Lower lobe of right lung (tissue), 2 donors: Measurements from ENCODE around the gene SLC35G1. TPM values are rescaled to one million over a fixed set of nuclear protein-coding genes. Genes with fewer than 3 reads are reported as not detected.

Experiments used
- ATAC-seq, 2 donors: fragments of 200-7000 bp; cut with Tn5 transposase; one replicate each; pipeline ENCODE4 v1.9.1; 2020 to 2022; ENCODE audit warnings: mild to moderate bottlenecking in 2 of 2, moderate library complexity in 2 of 2
- DNase-seq: peaks from one replicate; pipeline ENCODE4 v3.0.0-alpha.2; 2020
- H3K27ac ChIP-seq: fragments of 200-600 bp; one replicate; pipeline ENCODE4 v1.8.0; 2022
- H3K27me3 ChIP-seq: fragments of 200-600 bp; one replicate; pipeline ENCODE4 v1.8.0; 2022; ENCODE audit warnings: low read depth
- H3K36me3 ChIP-seq: fragments of 200-600 bp; one replicate; pipeline ENCODE4 v1.8.0; 2022; ENCODE audit warnings: mild to moderate bottlenecking
- H3K4me1 ChIP-seq: fragments of 200-600 bp; one replicate; pipeline ENCODE4 v1.8.0; 2022
- H3K4me3 ChIP-seq: fragments of 200-600 bp; one replicate; pipeline ENCODE4 v1.8.0; 2022; ENCODE audit warnings: mild to moderate bottlenecking
- H3K9me3 ChIP-seq: fragments of 200-600 bp; one replicate; pipeline ENCODE4 v1.8.0; 2022
- intact Hi-C: fragments of 100-400 bp; cut with DNase I; formaldehyde crosslinking; loops from one replicate; pipeline ENCODE4 v1.11.0; 2022
- total RNA-seq: library from RNA; stranded (reverse); fragmentation: NEBNext Ultra II Directional; extraction: Animal tissue kit (Norgen Biotek cat#: 25700); gene quantifications from one replicate; pipeline ENCODE4 v1.2.1, GENCODE V29; 2021
- TF ChIP-seq, protein P1 (sequence below): fragments of 200-600 bp; IDR thresholded peaks from one replicate; pipeline ENCODE4 v1.8.0; 2022; ENCODE audit warnings: antibody characterized with exemption, mild to moderate bottlenecking
- donor health status: DM: no; HTN: yes; CAD: no; lungs with severe emphysema.

The SLC35G1 gene
- total RNA-seq, 1 donor from 2014 or later: 3.6 TPM

DNA sequence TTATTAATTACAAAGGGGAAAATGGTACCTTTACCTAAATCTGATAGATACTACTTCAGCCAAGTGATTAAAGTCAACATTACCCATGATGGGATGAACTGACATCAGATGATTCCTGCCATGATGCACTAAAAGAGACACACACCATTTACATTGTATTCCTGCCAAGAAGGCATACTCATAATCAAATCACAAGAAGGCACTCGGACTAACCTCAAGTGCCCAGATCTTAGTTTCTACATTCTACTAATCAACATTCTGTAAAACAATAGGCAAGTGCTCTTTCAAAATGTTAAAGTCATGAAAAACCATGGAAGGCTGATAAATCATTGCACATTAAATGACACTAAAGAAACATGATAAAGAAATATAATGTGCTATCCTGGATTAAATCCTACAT, 44.4 kb downstream of the SLC35G1 start:
- no peaks in the 10 kb centered on the region for H3K27me3 ChIP-seq
- no peaks in the 10 kb centered on the region for H3K36me3 ChIP-seq
- intact Hi-C loops: no loop called here
- H3K4me1 ChIP-seq: no peaks in the 10 kb centered on the region
- no peak overlapping the region for H3K27ac ChIP-seq
- no peak for DNase-seq
- TF ChIP-seq, protein P1, sequence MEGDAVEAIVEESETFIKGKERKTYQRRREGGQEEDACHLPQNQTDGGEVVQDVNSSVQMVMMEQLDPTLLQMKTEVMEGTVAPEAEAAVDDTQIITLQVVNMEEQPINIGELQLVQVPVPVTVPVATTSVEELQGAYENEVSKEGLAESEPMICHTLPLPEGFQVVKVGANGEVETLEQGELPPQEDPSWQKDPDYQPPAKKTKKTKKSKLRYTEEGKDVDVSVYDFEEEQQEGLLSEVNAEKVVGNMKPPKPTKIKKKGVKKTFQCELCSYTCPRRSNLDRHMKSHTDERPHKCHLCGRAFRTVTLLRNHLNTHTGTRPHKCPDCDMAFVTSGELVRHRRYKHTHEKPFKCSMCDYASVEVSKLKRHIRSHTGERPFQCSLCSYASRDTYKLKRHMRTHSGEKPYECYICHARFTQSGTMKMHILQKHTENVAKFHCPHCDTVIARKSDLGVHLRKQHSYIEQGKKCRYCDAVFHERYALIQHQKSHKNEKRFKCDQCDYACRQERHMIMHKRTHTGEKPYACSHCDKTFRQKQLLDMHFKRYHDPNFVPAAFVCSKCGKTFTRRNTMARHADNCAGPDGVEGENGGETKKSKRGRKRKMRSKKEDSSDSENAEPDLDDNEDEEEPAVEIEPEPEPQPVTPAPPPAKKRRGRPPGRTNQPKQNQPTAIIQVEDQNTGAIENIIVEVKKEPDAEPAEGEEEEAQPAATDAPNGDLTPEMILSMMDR: no peak
- H3K4me3 ChIP-seq: no peak overlapping the region
- ATAC-seq: no peak
- no peaks in the 10 kb centered on the region for H3K9me3 ChIP-seq

DNA sequence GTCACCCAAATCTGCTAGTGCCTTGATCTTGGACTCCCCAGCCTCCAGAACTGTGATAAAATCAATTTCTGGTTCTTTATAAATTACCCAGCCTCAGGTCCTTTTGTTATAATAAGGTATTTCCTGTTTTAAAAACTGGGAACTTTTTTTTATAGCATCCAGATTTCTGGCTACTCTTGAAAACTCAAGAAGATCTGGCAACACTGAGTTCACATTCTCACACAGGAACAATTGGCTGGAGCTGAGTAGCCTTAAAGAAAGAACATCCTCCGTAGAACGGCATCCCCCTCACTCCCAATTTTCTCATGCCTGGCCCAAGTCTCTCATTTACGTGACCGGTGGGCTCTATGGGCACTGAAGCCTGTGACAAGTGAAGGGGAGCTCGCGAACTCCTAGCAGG, 47.1 kb downstream of the SLC35G1 start:
- Histone ChIP-seq H3K4me1 (no peaks in the 10 kb centered on the region), H3K27me3 (no peaks in the 10 kb centered on the region), H3K9me3 (no peaks in the 10 kb centered on the region), H3K4me3 (no peak overlapping the region), H3K27ac (no peak overlapping the region), H3K36me3 (no peaks in the 10 kb centered on the region)
- ATAC-seq (no peak), DNase-seq (no peak)
- intact Hi-C loops: no loop called here
- TF ChIP-seq, protein P1: no peak

DNA sequence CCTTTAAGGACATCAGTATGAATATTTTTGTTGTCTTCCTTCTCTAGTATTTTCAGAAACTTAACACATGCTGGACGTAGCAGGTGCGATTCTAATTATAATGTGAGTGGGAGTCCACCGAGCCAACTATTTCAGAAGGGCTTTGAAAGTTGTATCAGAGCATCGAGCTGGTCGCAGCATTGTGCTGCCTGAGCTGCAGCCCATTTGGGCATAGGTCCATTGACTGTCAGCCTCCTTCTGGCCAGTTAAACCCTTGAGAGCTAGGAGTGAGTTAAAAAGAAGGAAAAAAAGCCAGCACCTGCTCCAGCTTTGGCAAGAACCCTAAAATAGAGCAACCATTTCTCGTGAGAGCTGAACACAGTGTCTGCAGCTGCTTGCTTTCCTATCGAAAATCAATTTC, 47.8 kb downstream of the SLC35G1 start:
- DNase-seq: no peak
- TF ChIP-seq, protein P1: no peak
- intact Hi-C loops: no loop called here
- Histone ChIP-seq H3K9me3 (no peaks in the 10 kb centered on the region), H3K27me3 (no peaks in the 10 kb centered on the region), H3K4me1 (no peaks in the 10 kb centered on the region), H3K4me3 (no peak overlapping the region), H3K36me3 (no peaks in the 10 kb centered on the region), H3K27ac (no peak overlapping the region)
- ATAC-seq: no peak

DNA sequence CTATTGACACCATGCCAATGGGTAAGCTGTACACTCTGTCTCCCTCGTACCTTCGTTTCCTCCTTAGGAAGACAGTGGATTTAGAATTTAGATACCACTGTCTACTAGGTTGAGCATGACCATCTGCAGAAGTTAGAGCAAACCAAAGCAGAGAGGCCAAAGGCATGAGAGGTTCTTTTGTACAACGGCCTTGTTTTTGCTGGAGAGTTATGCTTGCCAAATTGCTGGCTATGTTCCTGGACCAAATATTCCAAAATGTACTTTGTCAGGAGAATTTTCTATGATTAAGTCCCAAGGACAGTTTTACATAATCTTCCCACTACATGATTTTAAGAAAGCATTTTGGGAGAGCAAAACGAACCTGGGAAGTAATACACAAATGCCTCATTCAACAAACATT, 52.0 kb downstream of the SLC35G1 start:
- Histone ChIP-seq H3K9me3 (no peaks in the 10 kb centered on the region), H3K36me3 (no peaks in the 10 kb centered on the region), H3K4me3 (no peak overlapping the region), H3K27ac (no peak overlapping the region), H3K4me1 (no peaks in the 10 kb centered on the region), H3K27me3 (no peaks in the 10 kb centered on the region)
- TF ChIP-seq, protein P1: no peak
- intact Hi-C loops: no loop called here
- DNase-seq (no peak), ATAC-seq (peak in 1 of 2 donors; percentile 29)

DNA sequence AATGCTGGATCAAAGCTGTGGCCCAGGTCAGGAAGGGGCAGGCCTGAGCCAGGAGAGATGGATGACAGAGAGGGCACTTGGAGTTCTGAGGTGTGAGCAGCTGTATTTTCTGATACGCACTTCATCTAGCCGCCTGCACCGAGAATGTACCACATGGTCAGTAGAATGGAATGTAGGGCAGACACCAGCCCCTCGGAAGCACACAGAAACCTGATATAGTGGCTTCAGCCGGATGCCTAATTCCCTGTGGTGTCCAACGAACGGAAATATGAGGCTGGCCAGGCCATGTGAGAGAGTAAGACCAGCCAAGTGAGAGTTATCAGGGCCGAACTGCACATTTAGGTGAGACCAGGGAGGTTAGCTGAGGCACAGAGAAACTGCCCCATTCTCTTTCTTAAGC, 53.3 kb downstream of the SLC35G1 start:
- peak; percentile 49 to 68 for ATAC-seq

More for the DNA sequence above, 53.3 kb downstream of the SLC35G1 start:
- H3K36me3 ChIP-seq: no peaks in the 10 kb centered on the region
- H3K4me1 ChIP-seq: no peaks in the 10 kb centered on the region
- H3K27me3 ChIP-seq: no peaks in the 10 kb centered on the region
- DNase-seq: no peak
- H3K4me3 ChIP-seq: no peak overlapping the region
- intact Hi-C loops: no loop called here
- H3K9me3 ChIP-seq: no peaks in the 10 kb centered on the region
- TF ChIP-seq, protein P1: no peak
- H3K27ac ChIP-seq: no peak overlapping the region
